HUES64 (cell line): ENCODE data around the gene PRMT3.
"Not testable (repeated sequence)": the region's sequence is repeated elsewhere in the genome, so short reads cannot be mapped to it uniquely, and the experiment has no call there.

Experiments
- H3K27ac ChIP-seq: 2 replicates; pipeline ENCODE4 v1.7.0; 2013; ENCODE audit warnings: low read depth, low read length, inconsistent platforms
- H3K27me3 ChIP-seq: 2 replicates; pipeline ENCODE4 v1.6.1; 2013; ENCODE audit warnings: mild to moderate bottlenecking, low read length; ENCODE audit not compliant: insufficient read depth
- H3K36me3 ChIP-seq: 2 replicates; pipeline ENCODE4 v1.6.1; 2013; ENCODE audit warnings: mild to moderate bottlenecking, low read length; ENCODE audit not compliant: insufficient read depth
- H3K4me1 ChIP-seq: 2 replicates; pipeline ENCODE4 v1.6.1; 2013; ENCODE audit warnings: mild to moderate bottlenecking, low read length, moderate library complexity; ENCODE audit not compliant: insufficient read depth
- H3K4me3 ChIP-seq: 2 replicates; pipeline ENCODE4 v1.5.1; 2013; ENCODE audit warnings: mild to moderate bottlenecking, low read length, moderate library complexity
- H3K9ac ChIP-seq: 2 replicates; pipeline ENCODE4 v1.6.1; 2013; ENCODE audit warnings: mild to moderate bottlenecking, low read depth, low read length
- H3K9me3 ChIP-seq: 2 replicates; pipeline ENCODE4 v1.6.1; 2013; ENCODE audit warnings: low read depth, low read length; ENCODE audit not compliant: insufficient read depth
- WGBS: fragments of 150-250, 120-280 bp; methylation state at CpG from one replicate; pipeline ENCODE4 v1.1.7; 2013; ENCODE audit warnings: missing lambda C conversion rate; 5-methylcytosine and 5-hydroxymethylcytosine counted together

The PRMT3 gene

GRCh38 chr11:20363500-20364340 is 23.8 kb upstream of the PRMT3 start, which contains the start of gene HTATIP2:
Gene HTATIP2, plus strand, starts transcription at chr11:20363714. Its CDS starts 524 bp downstream, at chr11:20364238.
- Histone ChIP-seq H3K9ac (peak within 1 kb of the TSS; percentile 66), H3K36me3 (no peaks in the 10 kb centered on the region), H3K4me3 (peak within 1 kb of the TSS; percentile 59), H3K9me3 (no peaks in the 10 kb centered on the region), H3K4me1 (peaks cover 18% of the 10 kb centered on the region; the same call in 1 of the 2 replicates), H3K27me3 (peaks cover 31% of the 10 kb centered on the region), H3K27ac (0 out of 2 replicates have a peak within 1 kb of the TSS, but pooled peaks have one; percentile 5)
- 6% methylated on average over 68 of the region's 68 CpGs for WGBS

DNA sequence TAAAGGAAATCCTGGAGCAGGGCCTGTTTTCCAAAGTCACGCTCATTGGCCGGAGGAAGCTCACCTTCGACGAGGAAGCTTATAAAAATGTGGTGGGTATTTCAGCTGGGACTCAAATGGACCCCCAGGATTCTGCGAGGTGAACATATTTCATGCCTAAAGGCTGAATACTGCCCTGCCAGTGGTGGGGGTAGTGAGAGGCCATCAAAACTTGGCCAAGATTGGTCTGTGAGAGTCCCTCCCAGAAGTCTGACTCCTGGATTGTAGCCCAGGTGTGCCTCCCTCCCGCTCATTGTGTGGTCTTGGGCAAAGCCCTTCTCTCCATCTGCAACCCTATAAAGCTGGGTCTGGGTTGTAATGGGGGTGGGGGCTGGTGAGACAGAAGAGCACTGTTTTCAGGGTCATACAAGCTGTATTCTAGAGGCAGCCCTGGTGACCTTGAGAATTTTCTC is 23.1 kb upstream of the PRMT3 start:
- Histone ChIP-seq H3K27ac (0 out of 2 replicates have a peak overlapping the region, but pooled peaks have one; percentile 5), H3K9ac (peak overlapping the region; percentile 66)
- WGBS = 66% methylated on average over 6 of the region's 6 CpGs

GRCh38 chr11:20365465-20365864 is 22.1 kb upstream of the PRMT3 start:
- H3K9ac ChIP-seq, H3K9me3 ChIP-seq, H3K4me3 ChIP-seq, H3K36me3 ChIP-seq, H3K27ac ChIP-seq: not testable (repeated sequence)
- peaks cover 31% of the 10 kb centered on the region for H3K4me1 ChIP-seq
- H3K27me3 ChIP-seq = peaks cover 31% of the 10 kb centered on the region
- 93% methylated on average over 6 of the region's 6 CpGs for WGBS

More for the DNA sequence above, 23.1 kb upstream of the PRMT3 start:
- H3K4me1 ChIP-seq = peaks cover 23% of the 10 kb centered on the region
- no peaks in the 10 kb centered on the region for H3K9me3 ChIP-seq
- no peaks in the 10 kb centered on the region for H3K36me3 ChIP-seq
- peak overlapping the region; percentile 59 for H3K4me3 ChIP-seq
- peaks cover 31% of the 10 kb centered on the region for H3K27me3 ChIP-seq

DNA sequence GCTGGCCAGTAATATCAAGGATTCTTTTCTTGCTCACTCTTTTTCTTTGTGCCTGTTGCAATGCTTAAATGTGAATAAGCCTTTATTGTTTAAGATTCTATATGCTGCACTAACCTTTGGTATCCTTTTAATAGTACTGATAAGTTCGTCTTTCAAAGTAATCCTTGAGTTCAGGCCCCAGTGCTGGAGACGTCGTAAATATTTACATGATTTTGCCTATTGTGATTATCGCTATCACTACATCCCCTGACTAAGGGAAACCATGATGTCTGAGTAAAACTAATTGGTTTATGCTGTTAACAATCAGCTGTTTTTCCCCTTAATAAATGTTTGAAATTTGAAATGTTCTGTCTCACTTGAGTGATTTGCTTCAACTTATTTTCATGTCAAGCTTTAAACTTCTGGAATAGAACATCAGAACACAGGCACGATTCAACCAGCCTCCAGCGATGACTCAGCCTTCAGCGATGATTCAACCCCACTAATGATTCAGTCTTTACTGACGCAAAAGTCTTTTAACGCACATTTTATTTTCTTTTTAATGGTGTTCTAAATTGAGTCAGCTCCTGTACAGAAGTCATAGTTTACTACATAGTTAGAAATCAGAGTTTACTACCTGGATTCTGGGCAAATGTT is 20.1 kb upstream of the PRMT3 start:
- Histone ChIP-seq H3K9me3 (no peaks in the 10 kb centered on the region), H3K36me3 (no peaks in the 10 kb centered on the region), H3K4me1 (peaks cover 31% of the 10 kb centered on the region), H3K4me3 (no peak overlapping the region), H3K27ac (no peak overlapping the region), H3K9ac (no peak overlapping the region; the same call in 1 of the 2 replicates), H3K27me3 (peaks cover 22% of the 10 kb centered on the region)
- WGBS = 82% methylated on average over 9 of the region's 9 CpGs

DNA sequence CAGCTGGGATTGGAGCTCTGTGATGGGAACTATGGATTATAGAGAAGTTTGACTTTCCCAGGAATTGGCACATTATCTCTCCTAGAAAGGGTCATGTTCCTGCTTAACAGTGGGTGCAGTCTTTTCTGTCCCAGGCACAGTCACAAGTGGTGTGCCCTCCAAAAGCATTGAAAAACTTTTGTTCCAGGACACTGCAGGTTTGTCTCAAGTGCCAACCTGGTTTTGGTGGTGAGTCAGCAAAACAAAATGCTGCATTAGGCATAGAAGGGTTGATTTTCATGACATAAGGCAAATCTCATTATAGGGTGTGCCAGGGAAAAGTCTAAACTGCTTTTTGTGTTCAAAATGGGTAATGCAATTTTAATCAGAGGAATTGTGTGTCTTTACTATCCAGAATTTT is 19.1 kb upstream of the PRMT3 start:
- Histone ChIP-seq H3K27ac (no peak overlapping the region), H3K36me3 (no peaks in the 10 kb centered on the region)

GRCh38 chr11:20369826-20370225 is 17.7 kb upstream of the PRMT3 start:
- H3K9ac ChIP-seq = no peak overlapping the region
- H3K27ac ChIP-seq = no peak overlapping the region; the same call in 1 of the 2 replicates
- H3K27me3 ChIP-seq = no peaks in the 10 kb centered on the region

More for the DNA sequence above, 19.1 kb upstream of the PRMT3 start:
- peaks cover 12% of the 10 kb centered on the region for H3K27me3 ChIP-seq
- H3K4me1 ChIP-seq = peaks cover 31% of the 10 kb centered on the region
- H3K4me3 ChIP-seq = no peak overlapping the region
- H3K9me3 ChIP-seq = no peaks in the 10 kb centered on the region
- no peak overlapping the region for H3K9ac ChIP-seq

GRCh38 chr11:20372081-20372626 is 15.4 kb upstream of the PRMT3 start:
- 89% methylated on average over 5 of the region's 5 CpGs for WGBS
- Histone ChIP-seq H3K4me3 (no peak overlapping the region), H3K9me3 (no peaks in the 10 kb centered on the region), H3K36me3 (no peaks in the 10 kb centered on the region), H3K4me1 (peaks cover 21% of the 10 kb centered on the region), H3K27me3 (no peaks in the 10 kb centered on the region), H3K9ac (no peak overlapping the region), H3K27ac (no peak overlapping the region)

More at GRCh38 chr11:20369826-20370225, 17.7 kb upstream of the PRMT3 start:
- Histone ChIP-seq H3K4me1 (peaks cover 25% of the 10 kb centered on the region), H3K36me3 (no peaks in the 10 kb centered on the region), H3K9me3 (no peaks in the 10 kb centered on the region), H3K4me3 (no peak overlapping the region)

DNA sequence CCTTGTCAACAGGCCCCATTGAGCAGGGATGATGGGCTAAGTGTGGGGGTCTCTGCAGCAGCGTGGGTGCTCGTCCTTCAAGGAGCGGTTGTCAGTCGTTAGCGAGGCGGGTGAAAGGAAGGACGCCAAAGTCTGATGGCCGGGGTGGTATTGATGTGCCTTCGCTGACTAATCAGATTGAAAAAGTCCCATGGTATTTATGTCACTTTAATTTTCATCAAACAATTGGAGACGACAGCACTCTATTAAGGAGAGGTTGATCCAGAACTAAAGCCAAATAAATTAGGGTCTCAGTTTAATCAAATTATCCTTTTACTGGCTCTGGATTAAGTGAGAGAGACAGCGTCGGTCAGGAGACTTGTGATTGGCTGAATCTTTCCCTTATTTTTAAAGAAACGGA is 14.4 kb upstream of the PRMT3 start:
- Histone ChIP-seq H3K27me3 (no peaks in the 10 kb centered on the region), H3K9me3 (no peaks in the 10 kb centered on the region), H3K36me3 (peaks cover 7% of the 10 kb centered on the region; the same call in 1 of the 2 replicates), H3K27ac (no peak overlapping the region), H3K9ac (no peak overlapping the region), H3K4me1 (peaks cover 14% of the 10 kb centered on the region), H3K4me3 (no peak overlapping the region)
- 93% methylated on average over 11 of the region's 13 CpGs for WGBS

DNA sequence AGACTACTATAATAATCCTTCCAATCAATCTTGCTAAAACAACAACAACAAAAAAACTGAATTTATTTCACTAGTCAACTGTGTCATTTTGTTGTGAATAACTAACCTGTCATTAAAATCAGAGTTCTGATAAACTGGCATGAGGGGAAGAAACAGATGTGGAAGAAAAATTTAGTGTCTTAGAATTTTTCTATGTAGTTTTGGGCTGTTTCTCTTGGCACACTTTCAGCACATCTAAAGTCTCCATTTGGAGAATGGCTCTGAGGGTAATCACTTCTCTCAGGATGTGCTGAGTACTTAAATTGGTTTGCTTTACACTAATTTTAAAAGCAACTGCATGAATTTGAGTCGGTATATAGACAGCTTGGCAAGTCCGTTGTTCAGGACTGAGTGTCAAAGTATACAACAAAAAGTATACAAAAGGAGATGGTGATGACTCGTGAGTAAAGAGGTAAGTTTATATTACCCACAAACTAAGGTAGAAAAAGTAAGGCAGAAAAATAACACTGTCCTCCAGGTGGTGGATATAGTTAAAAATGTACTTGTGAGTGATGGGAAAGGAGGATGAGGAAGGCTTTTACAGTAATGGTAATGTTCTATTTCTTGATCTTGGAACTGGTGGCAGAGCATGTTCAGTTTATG is 13.8 kb upstream of the PRMT3 start:
- H3K9me3 ChIP-seq = no peaks in the 10 kb centered on the region
- 94% methylated on average over 2 of the region's 3 CpGs for WGBS
- no peak overlapping the region for H3K9ac ChIP-seq
- no peaks in the 10 kb centered on the region for H3K27me3 ChIP-seq
- no peak overlapping the region for H3K4me3 ChIP-seq
- no peak overlapping the region for H3K27ac ChIP-seq
- peaks cover 14% of the 10 kb centered on the region for H3K4me1 ChIP-seq
- peaks cover 8% of the 10 kb centered on the region; the same call in 1 of the 2 replicates for H3K36me3 ChIP-seq

DNA sequence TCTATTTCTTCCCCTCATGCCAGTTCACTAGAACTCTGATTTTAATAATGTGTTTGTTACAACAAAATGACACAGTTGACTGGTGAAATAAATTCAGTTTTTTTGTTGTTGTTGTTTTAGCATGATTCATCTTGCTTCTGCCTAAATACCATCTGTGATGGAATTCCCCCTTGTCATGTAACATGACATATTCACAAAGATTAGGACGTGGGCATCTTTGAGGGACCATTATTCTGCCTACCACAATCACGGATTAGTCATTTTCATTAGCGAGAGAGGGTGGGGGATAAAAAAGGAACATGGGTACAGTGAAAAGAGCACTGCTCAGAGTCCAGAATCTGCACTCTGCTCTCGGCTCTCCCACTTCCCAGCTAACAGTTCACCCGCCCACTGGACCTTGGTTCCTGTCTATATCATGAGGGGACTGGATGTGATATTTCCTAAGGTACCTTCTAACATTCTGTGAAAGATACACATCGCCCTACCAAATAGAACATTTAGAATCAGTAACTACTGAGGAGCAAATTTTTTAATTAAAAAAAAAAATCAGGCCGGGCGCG is 12.7 kb upstream of the PRMT3 start:
- H3K4me1 ChIP-seq = peaks cover 3% of the 10 kb centered on the region; the same call in 1 of the 2 replicates
- 96% methylated on average over 9 of the region's 9 CpGs for WGBS
- H3K4me3 ChIP-seq = no peak overlapping the region
- no peak overlapping the region for H3K9ac ChIP-seq
- H3K36me3 ChIP-seq = peaks cover 8% of the 10 kb centered on the region; the same call in 1 of the 2 replicates
- no peak overlapping the region for H3K27ac ChIP-seq
- H3K27me3 ChIP-seq = no peaks in the 10 kb centered on the region
- H3K9me3 ChIP-seq = no peaks in the 10 kb centered on the region
